Cardiac fibroblast (primary cell): ENCODE results near the gene ZNF83.
A peak's percentile ranks its signal among the peaks of the same experiment; 100 is the strongest.

Experiments
- DNase-seq, 2 donors: peaks; one replicate each; pipeline versions ENCODE4 v3.0.0 to v3.0.0-alpha.2; 2010; ENCODE audit warnings: low read depth in 2 of 2
- H3K4me3 ChIP-seq, 2 donors: replicated peaks in 1 of 2; 1 replicate in 1 of 2; 2 replicates in 1 of 2; pipeline ENCODE4 v1.5.1; 2011; ENCODE audit warnings: low read depth in 2 of 2, low read length in 2 of 2, mild to moderate bottlenecking in 2 of 2, moderate library complexity in 1 of 2
- TF ChIP-seq, protein P1 (sequence below): IDR thresholded peaks from one replicate; pipeline ENCODE4 v1.5.1; 2011; ENCODE audit warnings: low read depth, mild to moderate bottlenecking, low read length, inconsistent platforms

The ZNF83 gene

DNA sequence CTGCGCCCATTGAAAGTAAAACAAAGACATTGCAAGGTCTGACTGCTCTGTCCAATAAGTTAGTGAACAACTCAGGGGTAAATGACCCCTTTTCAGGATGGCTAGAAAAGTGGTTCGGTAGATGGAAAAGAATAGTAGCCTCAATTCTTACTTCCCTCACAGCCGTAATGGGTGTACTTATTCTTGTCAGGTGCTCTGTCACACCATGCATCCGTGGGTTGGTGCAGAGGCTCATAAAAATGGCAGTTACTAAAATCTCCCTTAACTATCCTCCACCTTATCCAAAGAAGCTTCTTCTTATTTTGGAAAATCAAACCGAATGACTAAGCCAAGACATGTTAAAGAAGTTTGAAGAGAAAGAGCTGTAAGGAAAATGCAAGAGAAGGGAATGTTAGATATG is 31.4 kb upstream of the ZNF83 start:
- no peak for DNase-seq
- TF ChIP-seq, protein P1, sequence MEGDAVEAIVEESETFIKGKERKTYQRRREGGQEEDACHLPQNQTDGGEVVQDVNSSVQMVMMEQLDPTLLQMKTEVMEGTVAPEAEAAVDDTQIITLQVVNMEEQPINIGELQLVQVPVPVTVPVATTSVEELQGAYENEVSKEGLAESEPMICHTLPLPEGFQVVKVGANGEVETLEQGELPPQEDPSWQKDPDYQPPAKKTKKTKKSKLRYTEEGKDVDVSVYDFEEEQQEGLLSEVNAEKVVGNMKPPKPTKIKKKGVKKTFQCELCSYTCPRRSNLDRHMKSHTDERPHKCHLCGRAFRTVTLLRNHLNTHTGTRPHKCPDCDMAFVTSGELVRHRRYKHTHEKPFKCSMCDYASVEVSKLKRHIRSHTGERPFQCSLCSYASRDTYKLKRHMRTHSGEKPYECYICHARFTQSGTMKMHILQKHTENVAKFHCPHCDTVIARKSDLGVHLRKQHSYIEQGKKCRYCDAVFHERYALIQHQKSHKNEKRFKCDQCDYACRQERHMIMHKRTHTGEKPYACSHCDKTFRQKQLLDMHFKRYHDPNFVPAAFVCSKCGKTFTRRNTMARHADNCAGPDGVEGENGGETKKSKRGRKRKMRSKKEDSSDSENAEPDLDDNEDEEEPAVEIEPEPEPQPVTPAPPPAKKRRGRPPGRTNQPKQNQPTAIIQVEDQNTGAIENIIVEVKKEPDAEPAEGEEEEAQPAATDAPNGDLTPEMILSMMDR: no peak
- no peak overlapping the region for H3K4me3 ChIP-seq

DNA sequence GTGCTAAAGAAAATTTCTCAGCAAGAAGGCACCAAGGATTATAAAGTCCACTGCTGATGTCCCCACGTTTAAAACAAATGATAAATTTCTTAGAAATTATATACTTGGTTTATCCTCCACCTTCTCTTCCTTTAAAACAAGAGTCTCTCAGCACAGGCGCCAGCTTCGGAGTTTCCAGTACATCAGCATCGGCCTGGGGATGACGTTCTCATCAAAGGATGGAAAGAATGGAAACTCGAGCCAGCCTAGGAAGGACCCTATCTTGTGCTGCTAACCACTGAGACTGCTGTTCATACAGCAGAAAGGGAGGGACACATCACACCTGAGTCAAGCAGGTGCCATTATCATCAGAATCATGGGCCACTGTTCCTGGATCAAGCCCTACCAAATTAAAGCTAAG is 29.8 kb upstream of the ZNF83 start:
- DNase-seq: no peak
- TF ChIP-seq, protein P1: no peak
- no peak overlapping the region for H3K4me3 ChIP-seq

DNA sequence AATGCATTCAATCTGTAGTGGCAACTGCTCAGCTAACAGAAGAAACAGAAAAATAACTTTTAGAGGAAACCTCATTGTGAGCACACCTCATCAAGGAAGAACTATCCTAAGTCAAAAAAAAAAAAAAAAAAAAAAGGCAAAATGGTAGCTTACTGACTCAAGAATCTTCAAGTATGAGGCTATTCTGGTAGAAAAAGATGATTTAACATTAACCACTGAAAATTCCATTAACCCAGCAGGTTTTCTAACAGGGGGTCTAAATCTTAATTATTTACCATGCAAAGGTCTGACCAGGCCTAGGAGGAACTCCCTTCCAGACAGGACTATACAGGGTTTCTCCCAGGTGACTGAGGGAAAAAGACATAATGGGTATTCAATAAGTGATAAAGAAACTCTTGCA is 28.4 kb upstream of the ZNF83 start:
- no peak overlapping the region for H3K4me3 ChIP-seq
- TF ChIP-seq, protein P1: no peak
- no peak for DNase-seq

DNA sequence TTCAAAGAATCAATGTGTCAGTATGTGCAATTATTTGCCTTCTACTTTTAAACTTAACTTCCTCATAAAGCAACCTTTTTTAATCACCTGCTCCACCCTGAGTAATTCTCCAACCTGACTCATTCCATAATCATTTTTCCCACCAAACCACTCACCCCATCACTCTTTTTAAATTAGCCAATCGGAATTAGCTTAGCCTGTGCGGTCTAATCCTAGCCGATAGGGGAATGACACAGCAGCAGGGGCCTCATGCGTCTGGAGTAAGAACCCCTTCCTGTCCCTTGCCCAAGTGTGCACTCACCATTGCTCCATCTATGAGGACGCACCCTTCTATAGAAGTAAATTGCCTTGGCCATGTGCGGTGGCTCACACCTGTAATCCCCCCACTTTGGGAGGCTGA is 27.4 kb upstream of the ZNF83 start:
- peak in 1 of 2 donors; percentile 33 for DNase-seq
- H3K4me3 ChIP-seq: no peak overlapping the region
- TF ChIP-seq, protein P1: no peak

DNA sequence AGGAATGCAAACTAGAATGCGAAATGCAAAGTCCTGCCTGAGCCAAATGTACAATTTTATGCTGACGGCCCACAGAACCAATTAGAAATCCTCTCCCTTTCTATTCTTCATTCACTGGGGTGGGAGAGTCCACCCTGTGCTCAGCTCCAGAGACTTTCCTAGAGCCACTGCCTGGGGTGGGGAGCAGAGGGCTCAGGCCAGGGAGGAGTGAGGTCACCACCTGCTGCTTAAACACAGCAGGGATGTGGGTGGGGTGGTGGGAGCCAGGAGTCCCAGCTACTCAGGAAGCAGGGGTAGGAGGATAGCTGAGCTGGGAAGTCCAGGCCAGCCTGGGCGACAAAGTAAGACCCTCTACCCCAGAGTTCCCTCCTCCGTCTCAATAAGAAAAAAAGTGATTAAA is 26.9 kb upstream of the ZNF83 start:
- no peak overlapping the region for H3K4me3 ChIP-seq
- no peak for DNase-seq
- TF ChIP-seq, protein P1: no peak

DNA sequence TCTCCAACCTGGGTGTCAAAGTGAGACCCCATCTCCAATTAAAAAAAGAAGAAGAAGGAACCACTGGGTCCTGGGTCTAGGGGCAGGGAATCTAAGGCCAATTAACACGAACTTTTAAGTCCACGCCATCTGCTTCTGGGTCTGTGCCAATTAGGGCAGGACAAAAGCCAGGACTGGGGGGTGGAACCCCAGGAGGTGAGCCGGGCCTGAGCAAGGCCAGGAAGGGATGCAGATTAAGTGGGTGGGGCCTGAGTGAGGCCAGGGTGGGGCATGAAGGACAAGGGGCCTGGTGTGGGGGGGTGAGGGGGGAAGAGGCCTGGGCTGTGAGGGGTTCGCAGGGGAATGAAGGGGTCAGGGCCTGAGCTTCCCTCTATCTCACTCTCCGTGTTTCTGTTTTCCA is 26.3 kb upstream of the ZNF83 start:
- TF ChIP-seq, protein P1: no peak
- no peak overlapping the region for H3K4me3 ChIP-seq
- no peak for DNase-seq

DNA sequence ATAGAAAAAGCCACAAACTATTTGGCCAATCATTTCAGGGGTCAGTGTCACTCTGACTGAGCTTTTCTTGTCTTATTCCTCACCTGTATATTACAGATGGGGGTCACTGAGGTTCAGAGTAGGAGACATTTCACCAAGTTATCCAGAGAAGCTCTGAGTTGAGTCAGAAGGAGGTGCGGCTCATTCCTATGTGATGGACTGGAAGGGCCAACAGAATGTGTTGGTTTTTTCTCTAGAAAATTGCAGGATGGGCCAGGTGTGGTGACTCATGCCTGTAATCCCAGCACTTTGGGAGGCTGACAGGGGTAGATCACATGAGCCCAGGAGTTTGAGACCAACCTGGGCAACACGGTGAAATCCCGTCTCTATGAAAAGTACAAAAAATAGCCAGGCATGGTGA is 24.5 kb upstream of the ZNF83 start:
- TF ChIP-seq, protein P1: no peak
- H3K4me3 ChIP-seq: no peak overlapping the region
- DNase-seq: no peak
